GM12878 (cell line): ENCODE measurements around the gene S100A9. TPM values are rescaled to one million over a fixed set of nuclear protein-coding genes. Genes with fewer than 3 reads are reported as not detected.

ENCODE experiments used
- ASH2L ChIP-seq: fragments of 300-600, 200-600 bp; sonication (generic); IDR thresholded peaks from 2 replicates; pipeline ENCODE4 v1.6.1; 2017; ENCODE audit warnings: low read depth, mild to moderate bottlenecking, borderline replicate concordance
- BCLAF1 ChIP-seq: fragments of 450-650 bp; IDR thresholded peaks from 2 replicates; pipeline ENCODE4 v1.6.1; 2017; ENCODE audit warnings: antibody characterized with exemption, mild to moderate bottlenecking, moderate library complexity
- CHD2 ChIP-seq: IDR thresholded peaks from 2 replicates; pipeline ENCODE4 v1.6.1; 2011; ENCODE audit warnings: low read depth, low read length, improper control_type of control experiment, borderline replicate concordance
- CTCF ChIP-seq, 3 experiments: IDR thresholded peaks in 2 of 3; conservative IDR thresholded peaks in 1 of 3; 2 replicates each; pipeline ENCODE4 v1.5.1; 2011; ENCODE audit warnings: low read depth in 3 of 3, low read length in 3 of 3, mild to moderate bottlenecking in 3 of 3, control low read depth in 2 of 3, moderate library complexity in 2 of 3, inconsistent platforms in 1 of 3, mixed read lengths in 1 of 3; ENCODE audit not compliant: control insufficient read depth in 2 of 3, insufficient read depth in 1 of 3; ENCODE audit errors: extremely low read depth in 1 of 3
- ETV6 ChIP-seq, 2 experiments: fragments of 450-650 bp in 1 of 2; IDR thresholded peaks in 1 of 2; conservative IDR thresholded peaks in 1 of 2; 2 replicates each; pipeline ENCODE4 v1.6.1; 2014; ENCODE audit warnings: antibody characterized with exemption in 1 of 2, borderline replicate concordance in 1 of 2, low read depth in 1 of 2, mild to moderate bottlenecking in 1 of 2, moderate library complexity in 1 of 2
- FOS ChIP-seq: IDR thresholded peaks from 3 replicates; pipeline ENCODE4 v1.6.1; 2011; ENCODE audit warnings: borderline replicate concordance; ENCODE audit not compliant: insufficient read length; ENCODE audit errors: extremely low read depth
- FOXM1 ChIP-seq: IDR thresholded peaks from 2 replicates; pipeline ENCODE4 v1.6.1; 2012; ENCODE audit warnings: low read depth, mild to moderate bottlenecking, inconsistent platforms, low read length, moderate library complexity
- GATAD2B ChIP-seq: fragments of 450-650 bp; conservative IDR thresholded peaks from 2 replicates; pipeline ENCODE4 v1.6.1; 2017; ENCODE audit warnings: low read depth, mild to moderate bottlenecking, moderate library complexity
- HDAC2 ChIP-seq: fragments of 200-600 bp; sonication (generic); IDR thresholded peaks from 2 replicates; pipeline ENCODE4 v1.6.1; 2017
- KAT2A ChIP-seq: conservative IDR thresholded peaks from 2 replicates; pipeline ENCODE4 v1.6.1; 2011; ENCODE audit warnings: low read depth, low read length; ENCODE audit not compliant: control insufficient read depth
- MEF2B ChIP-seq: fragments of 450-650 bp; IDR thresholded peaks from 2 replicates; pipeline ENCODE4 v1.6.1; 2018; ENCODE audit warnings: mild to moderate bottlenecking, moderate library complexity; ENCODE audit not compliant: partially characterized antibody, poor library complexity, severe bottlenecking
- NFIC ChIP-seq: IDR thresholded peaks from 2 replicates; pipeline ENCODE4 v1.6.1; 2012; ENCODE audit warnings: low read depth, mild to moderate bottlenecking, inconsistent platforms, low read length, moderate library complexity
- NFYA ChIP-seq: IDR thresholded peaks from 2 replicates; pipeline ENCODE4 v1.6.1; 2011; ENCODE audit warnings: low read depth, mild to moderate bottlenecking, low read length, improper control_type of control experiment, borderline replicate concordance
- NR2C1 ChIP-seq: fragments of 450-650 bp; IDR thresholded peaks from 2 replicates; pipeline ENCODE4 v1.6.1; 2017; ENCODE audit warnings: antibody characterized with exemption, mild to moderate bottlenecking, moderate library complexity
- PBX3 ChIP-seq: IDR thresholded peaks from 2 replicates; pipeline ENCODE4 v1.6.1; 2011; ENCODE audit warnings: mild to moderate bottlenecking, low read depth, low read length, moderate library complexity; ENCODE audit not compliant: insufficient replicate concordance
- POLR2AphosphoS2 ChIP-seq: IDR thresholded peaks from 2 replicates; pipeline ENCODE4 v1.6.1; 2011; ENCODE audit warnings: low read depth, mild to moderate bottlenecking, low read length, improper control_type of control experiment, moderate library complexity
- RAD21 ChIP-seq: IDR thresholded peaks from 2 replicates; pipeline ENCODE4 v1.6.1; 2011; ENCODE audit warnings: mild to moderate bottlenecking, low read depth, low read length, moderate library complexity; ENCODE audit not compliant: insufficient read depth
- SIN3A ChIP-seq: IDR thresholded peaks from 2 replicates; pipeline ENCODE4 v1.6.1; 2012; ENCODE audit warnings: low read depth, low read length, improper control_type of control experiment
- TARDBP ChIP-seq: IDR thresholded peaks from 2 replicates; pipeline ENCODE4 v1.6.1; 2016; ENCODE audit warnings: borderline replicate concordance
- YY1 ChIP-seq: IDR thresholded peaks from 2 replicates; pipeline ENCODE4 v1.6.1; 2011; ENCODE audit warnings: low read depth, mild to moderate bottlenecking, low read length
- ZBED1 ChIP-seq: IDR thresholded peaks from 2 replicates; pipeline ENCODE4 v1.6.1; 2016; ENCODE audit warnings: borderline replicate concordance
- polyA plus RNA-seq, 11 experiments: library from polyadenylated mRNA; depleted of rRNA in 4 of 11; unstranded in 6 of 11; stranded (reverse) in 5 of 11; fragments of >200 nt; fragmentation: Nextera tagmentation in 4 of 11; fragmentation: Illumina TruSeq in 1 of 11; extraction: Ambion mirVana in 4 of 11; extraction: Trizol in 1 of 11; gene quantifications; 1 replicate in 1 of 11; 2 replicates in 10 of 11; pipeline versions ENCODE4 v1.2.1 to v1.2.3, GENCODE V29; 2011 to 2016; ENCODE audit warnings: inconsistent platforms in 2 of 11, missing spikeins in 2 of 11, low read depth in 1 of 11
- total RNA-seq, 4 experiments: library from RNA; depleted of rRNA in 3 of 4; stranded (reverse); fragments of >200 nt in 3 of 4; fragmentation: Illumina TruSeq in 1 of 4; extraction: Trizol in 1 of 4; gene quantifications; 2 replicates each; pipeline versions ENCODE4 v1.2.1 to v1.2.3, GENCODE V29; 2013 to 2021
- TF ChIP-seq, protein P1 (sequence below): IDR thresholded peaks from 2 replicates; pipeline ENCODE4 v1.6.1; 2012; ENCODE audit warnings: low read depth, low read length, improper control_type of control experiment

Gene S100A9
- total and polyA plus RNA-seq, 10 of the 15 experiments (the other 5 are each of a cell fraction or from before 2014, with no cell fraction given) = 0.22 to 1.7 (median 0.49) TPM; not detected in 3

- TF ChIP-seq ASH2L = no peak
- TF ChIP-seq SIN3A = no peak
- no peak for TF ChIP-seq FOXM1
- TF ChIP-seq KAT2A = no peak
- TF ChIP-seq BCLAF1 = no peak
- no peak for TF ChIP-seq PBX3
- no peak for TF ChIP-seq TARDBP
- no peak; the same call in 1 of the 2 replicates for TF ChIP-seq GATAD2B
- TF ChIP-seq CTCF (IDR thresholded peaks at IDR 0.05 in 2 of 3, conservative IDR thresholded peaks at IDR 0.05 in 1 of 3; ENCODE audit: control insufficient read depth in 2 of 3, extremely low read depth in 1 of 3, insufficient read depth in 1 of 3, low read depth in 3 of 3, low read length in 3 of 3) = no peak
- TF ChIP-seq, protein P1, sequence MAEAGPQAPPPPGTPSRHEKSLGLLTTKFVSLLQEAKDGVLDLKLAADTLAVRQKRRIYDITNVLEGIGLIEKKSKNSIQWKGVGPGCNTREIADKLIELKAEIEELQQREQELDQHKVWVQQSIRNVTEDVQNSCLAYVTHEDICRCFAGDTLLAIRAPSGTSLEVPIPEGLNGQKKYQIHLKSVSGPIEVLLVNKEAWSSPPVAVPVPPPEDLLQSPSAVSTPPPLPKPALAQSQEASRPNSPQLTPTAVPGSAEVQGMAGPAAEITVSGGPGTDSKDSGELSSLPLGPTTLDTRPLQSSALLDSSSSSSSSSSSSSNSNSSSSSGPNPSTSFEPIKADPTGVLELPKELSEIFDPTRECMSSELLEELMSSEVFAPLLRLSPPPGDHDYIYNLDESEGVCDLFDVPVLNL = no peak
- no peak for TF ChIP-seq NFYA
- TF ChIP-seq POLR2AphosphoS2 = no peak
- peak; percentile 14; the same call in 1 of the 2 replicates for TF ChIP-seq NR2C1
- no peak for TF ChIP-seq RAD21
- TF ChIP-seq ZBED1 = no peak
- TF ChIP-seq ETV6 (conservative IDR thresholded peaks at IDR 0.05 in 1 of 2, IDR thresholded peaks at IDR 0.05 in 1 of 2; ENCODE audit: borderline replicate concordance in 1 of 2, low read depth in 1 of 2) = no peak
- no peak for TF ChIP-seq FOS
- TF ChIP-seq MEF2B = peak; percentile 84
- no peak; the same call in 1 of the 2 replicates for TF ChIP-seq CHD2
- peak; percentile 70 for TF ChIP-seq NFIC
- TF ChIP-seq YY1 = no peak
- TF ChIP-seq HDAC2 = no peak
Observed at GRCh38 chr1:153345187-153346076, 12.2 kb upstream of the S100A9 start (continued).
